Measurements from ENCODE around the gene GBF1.

DNA sequence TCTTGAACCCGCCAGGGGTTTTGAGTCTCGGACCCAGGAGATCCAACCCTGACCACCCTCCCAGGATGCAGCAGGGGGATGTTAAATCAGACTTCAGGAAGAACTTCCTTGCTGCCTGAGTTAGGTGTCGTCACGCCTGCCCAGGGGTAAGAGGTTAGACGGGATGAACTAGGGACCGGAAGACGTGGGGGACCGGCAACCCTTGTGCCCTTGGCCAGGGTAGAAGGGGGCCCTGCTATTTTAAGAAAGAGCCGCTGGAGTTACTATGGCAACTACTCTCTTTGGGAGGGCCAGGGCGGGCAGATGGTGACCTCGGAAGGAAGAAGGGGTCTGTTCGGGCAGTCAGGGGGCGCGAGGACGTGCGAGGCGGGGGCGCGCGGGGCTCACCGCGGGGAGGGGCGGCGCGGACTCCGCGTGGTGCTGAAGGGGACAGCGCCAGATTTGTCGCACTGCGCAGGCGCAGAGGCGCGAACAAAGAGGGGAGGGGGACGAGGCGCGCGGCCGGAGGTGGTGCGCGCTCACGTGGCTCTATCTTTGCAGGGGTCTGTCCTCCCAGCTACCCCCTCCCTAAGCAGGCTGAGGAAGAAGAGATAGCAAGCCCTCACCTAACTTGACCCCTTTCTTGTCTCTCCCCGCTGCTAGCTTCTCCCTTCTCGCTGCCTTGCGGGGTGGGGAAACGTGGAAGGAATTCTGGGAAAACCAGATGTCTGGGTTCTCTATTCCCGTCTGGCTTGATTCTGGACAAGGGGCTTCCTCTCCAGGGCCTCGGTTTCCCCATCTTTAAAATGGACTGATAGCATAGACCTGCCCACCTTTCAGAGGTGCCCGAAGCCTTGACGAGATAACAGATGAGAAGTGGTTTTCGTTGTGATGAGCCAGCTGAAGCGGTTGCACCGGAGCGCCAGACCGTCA lies 174.2 kb downstream of the GBF1 start:
- no peak for TF ChIP-seq SP1 (IDR thresholded peaks at IDR 0.05)
- TF ChIP-seq SUZ12 (IDR thresholded peaks at IDR 0.05) = no peak
- TF ChIP-seq TARDBP (IDR thresholded peaks at IDR 0.05) = no peak
- TF ChIP-seq ELF4 (IDR thresholded peaks at IDR 0.05) = no peak
- TF ChIP-seq, protein P1, sequence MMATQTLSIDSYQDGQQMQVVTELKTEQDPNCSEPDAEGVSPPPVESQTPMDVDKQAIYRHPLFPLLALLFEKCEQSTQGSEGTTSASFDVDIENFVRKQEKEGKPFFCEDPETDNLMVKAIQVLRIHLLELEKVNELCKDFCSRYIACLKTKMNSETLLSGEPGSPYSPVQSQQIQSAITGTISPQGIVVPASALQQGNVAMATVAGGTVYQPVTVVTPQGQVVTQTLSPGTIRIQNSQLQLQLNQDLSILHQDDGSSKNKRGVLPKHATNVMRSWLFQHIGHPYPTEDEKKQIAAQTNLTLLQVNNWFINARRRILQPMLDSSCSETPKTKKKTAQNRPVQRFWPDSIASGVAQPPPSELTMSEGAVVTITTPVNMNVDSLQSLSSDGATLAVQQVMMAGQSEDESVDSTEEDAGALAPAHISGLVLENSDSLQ (IDR thresholded peaks at IDR 0.05) = no peak
- no peak for TF ChIP-seq NFRKB (IDR thresholded peaks at IDR 0.05)
- no peak for TF ChIP-seq ZNF384 (IDR thresholded peaks at IDR 0.05)
- no peak for TF ChIP-seq FOXM1 (IDR thresholded peaks at IDR 0.05; ENCODE audit: borderline replicate concordance)
- no peak for TF ChIP-seq ARNT (IDR thresholded peaks at IDR 0.05)
- no peak for TF ChIP-seq CTBP1 (IDR thresholded peaks at IDR 0.05; ENCODE audit: borderline replicate concordance)
- no peak for TF ChIP-seq FOXA1 (IDR thresholded peaks at IDR 0.05)
